GM10248 (cell line): Measurements from ENCODE around the gene AGTR2.
"Not testable (repeated sequence)": the region's sequence is repeated elsewhere in the genome, so short reads cannot be mapped to it uniquely, and the experiment has no call there.

Source experiments
- CTCF ChIA-PET: fragments of 300-600 bp; sonication (Branson Sonifier 250); formaldehyde crosslinking; extraction: SDS; loops from one replicate; lab custom pipeline; 2021; ENCODE audit warnings: antibody characterized with exemption; lab: Yijun Ruan, JAX
- POLR2A ChIA-PET: fragments of 350-650 bp; sonication (Branson Sonifier 250); formaldehyde crosslinking; extraction: SDS; loops from one replicate; lab custom pipeline; 2020; ENCODE audit warnings: antibody characterized with exemption; lab: Yijun Ruan, JAX
- DNase-seq: peaks from one replicate; pipeline ENCODE4 v3.0.0; 2012; ENCODE audit errors: extremely low spot score
- CTCF ChIP-seq: IDR thresholded peaks from 2 replicates; pipeline ENCODE4 v1.5.1; 2012; ENCODE audit warnings: mild to moderate bottlenecking, low read depth; ENCODE audit errors: extremely low read depth, missing control alignments, control extremely low read depth

Gene AGTR2

GRCh38 chrX:116170511-116170910 lies at the start of gene AGTR2:
AGTR2 (plus strand) TSS chrX:116170744; CDS start chrX:116172281, 1,537 bp downstream.
- DNase-seq, result no peak
- ChIA-PET POLR2A (no interaction called here), CTCF (interaction anchor here (1.1 kb wide), 1 partner anchor 34 kb away, joined by 3 read pairs; no protein-coding TSS in a partner anchor)
- no peak for TF ChIP-seq CTCF

GRCh38 chrX:116135277-116135676 lies 35.3 kb upstream of the AGTR2 start:
- ChIA-PET POLR2A (no interaction called here), CTCF (no interaction called here)
- TF ChIP-seq CTCF, result no peak
- no peak for DNase-seq

GRCh38 chrX:116141270-116141669 lies 29.3 kb upstream of the AGTR2 start:
- DNase-seq, POLR2A ChIA-PET, CTCF ChIA-PET: not testable (repeated sequence)

- TF ChIP-seq CTCF, result no peak
- DNase-seq, result no peak
- ChIA-PET CTCF (no interaction called here), POLR2A (no interaction called here)
Observed at GRCh38 chrX:116142976-116143375, 27.6 kb upstream of the AGTR2 start.

GRCh38 chrX:116172976-116173375 lies 2.4 kb downstream of the AGTR2 start:
- ChIA-PET POLR2A (no interaction called here), CTCF (no interaction called here)
- TF ChIP-seq CTCF, result no peak
- DNase-seq, result no peak

GRCh38 chrX:116181300-116181699 lies 10.8 kb downstream of the AGTR2 start:
- ChIA-PET CTCF (no interaction called here), POLR2A (no interaction called here)
- no peak for TF ChIP-seq CTCF
- no peak for DNase-seq

- no peak for TF ChIP-seq CTCF
- CTCF ChIA-PET, result interaction anchor here (1.1 kb wide), 1 partner anchor 12 kb away, joined by 3 read pairs; no protein-coding TSS in a partner anchor
Observed at GRCh38 chrX:116185163-116185562, 14.6 kb downstream of the AGTR2 start.

More at GRCh38 chrX:116185163-116185562, 14.6 kb downstream of the AGTR2 start:
- DNase-seq, result no peak
- POLR2A ChIA-PET, result no interaction called here
